Measurements from ENCODE around the gene GNG10.
A peak's percentile ranks its signal among the peaks of the same experiment; 100 is the strongest.
"Not testable (repeated sequence)": the region's sequence is repeated elsewhere in the genome, so short reads cannot be mapped to it uniquely, and the experiment has no call there.

Gene GNG10

GRCh38 chr9:111661150-111661801 lies at the start of gene GNG10:
GNG10 (plus strand) TSS chr9:111661605; CDS start chr9:111661635, 30 bp downstream.
- no peaks in the 10 kb centered on the region for H3K36me3 ChIP-seq (ENCODE audit: insufficient read depth, low read length)
- H3K9me3 ChIP-seq (ENCODE audit: control insufficient read depth, insufficient read depth, low read length): no peaks in the 10 kb centered on the region
- peak within 1 kb of the TSS; percentile 67 for H3K9ac ChIP-seq (ENCODE audit: low read depth, low read length)
- peaks cover 7% of the 10 kb centered on the region; the same call in 1 of the 2 replicates for H3K4me1 ChIP-seq (ENCODE audit: insufficient read depth, low read length)

- Histone ChIP-seq H3K36me3 (ENCODE audit: insufficient read depth, low read length) (no peaks in the 10 kb centered on the region), H3K4me1 (ENCODE audit: insufficient read depth, low read length) (no peaks in the 10 kb centered on the region), H3K9ac (ENCODE audit: low read depth, low read length) (no peak overlapping the region), H3K9me3 (ENCODE audit: control insufficient read depth, insufficient read depth, low read length) (no peaks in the 10 kb centered on the region)
Measured at GRCh38 chr9:111613436-111614040, 47.9 kb upstream of the GNG10 start.

GRCh38 chr9:111615928-111616327 lies 45.5 kb upstream of the GNG10 start:
- Histone ChIP-seq H3K9me3 (ENCODE audit: control insufficient read depth, insufficient read depth, low read length) (no peaks in the 10 kb centered on the region; the same call in 1 of the 2 replicates), H3K9ac (ENCODE audit: low read depth, low read length) (no peak overlapping the region), H3K36me3 (ENCODE audit: insufficient read depth, low read length) (no peaks in the 10 kb centered on the region), H3K4me1 (ENCODE audit: insufficient read depth, low read length) (no peaks in the 10 kb centered on the region)

GRCh38 chr9:111617349-111617748 lies 44.1 kb upstream of the GNG10 start:
- H3K9ac ChIP-seq (ENCODE audit: low read depth, low read length); H3K36me3 ChIP-seq (ENCODE audit: insufficient read depth, low read length); H3K9me3 ChIP-seq (ENCODE audit: control insufficient read depth, insufficient read depth, low read length); H3K4me1 ChIP-seq (ENCODE audit: insufficient read depth, low read length): not testable (repeated sequence)

GRCh38 chr9:111621895-111622480 lies 39.4 kb upstream of the GNG10 start:
- Histone ChIP-seq H3K36me3 (ENCODE audit: insufficient read depth, low read length) (no peaks in the 10 kb centered on the region), H3K4me1 (ENCODE audit: insufficient read depth, low read length) (no peaks in the 10 kb centered on the region), H3K9me3 (ENCODE audit: control insufficient read depth, insufficient read depth, low read length) (no peaks in the 10 kb centered on the region; the same call in 1 of the 2 replicates), H3K9ac (ENCODE audit: low read depth, low read length) (no peak overlapping the region)

- no peaks in the 10 kb centered on the region for H3K36me3 ChIP-seq (ENCODE audit: insufficient read depth, low read length)
- H3K9ac ChIP-seq (ENCODE audit: low read depth, low read length): no peak overlapping the region
- no peaks in the 10 kb centered on the region; the same call in 1 of the 2 replicates for H3K9me3 ChIP-seq (ENCODE audit: control insufficient read depth, insufficient read depth, low read length)
- H3K4me1 ChIP-seq (ENCODE audit: insufficient read depth, low read length): peaks cover 3% of the 10 kb centered on the region; the same call in 1 of the 2 replicates
Measured at GRCh38 chr9:111622626-111623025, 38.8 kb upstream of the GNG10 start.

GRCh38 chr9:111627260-111627963 lies 34.0 kb upstream of the GNG10 start:
- H3K9ac ChIP-seq (ENCODE audit: low read depth, low read length): no peak overlapping the region
- H3K9me3 ChIP-seq (ENCODE audit: control insufficient read depth, insufficient read depth, low read length): no peaks in the 10 kb centered on the region
- peaks cover 9% of the 10 kb centered on the region for H3K4me1 ChIP-seq (ENCODE audit: insufficient read depth, low read length)
- no peaks in the 10 kb centered on the region for H3K36me3 ChIP-seq (ENCODE audit: insufficient read depth, low read length)

GRCh38 chr9:111628411-111628810 lies 33.0 kb upstream of the GNG10 start:
- no peaks in the 10 kb centered on the region for H3K9me3 ChIP-seq (ENCODE audit: control insufficient read depth, insufficient read depth, low read length)
- H3K9ac ChIP-seq (ENCODE audit: low read depth, low read length): no peak overlapping the region
- peaks cover 14% of the 10 kb centered on the region for H3K4me1 ChIP-seq (ENCODE audit: insufficient read depth, low read length)
- H3K36me3 ChIP-seq (ENCODE audit: insufficient read depth, low read length): no peaks in the 10 kb centered on the region

GRCh38 chr9:111630182-111630963 lies 31.0 kb upstream of the GNG10 start:
- H3K9me3 ChIP-seq (ENCODE audit: control insufficient read depth, insufficient read depth, low read length): no peaks in the 10 kb centered on the region
- H3K4me1 ChIP-seq (ENCODE audit: insufficient read depth, low read length): peaks cover 14% of the 10 kb centered on the region
- no peaks in the 10 kb centered on the region for H3K36me3 ChIP-seq (ENCODE audit: insufficient read depth, low read length)
- peak overlapping the region; percentile 83 for H3K9ac ChIP-seq (ENCODE audit: low read depth, low read length)

- peaks cover 14% of the 10 kb centered on the region for H3K4me1 ChIP-seq (ENCODE audit: insufficient read depth, low read length)
- peak overlapping the region; percentile 83 for H3K9ac ChIP-seq (ENCODE audit: low read depth, low read length)
- no peaks in the 10 kb centered on the region for H3K36me3 ChIP-seq (ENCODE audit: insufficient read depth, low read length)
- H3K9me3 ChIP-seq (ENCODE audit: control insufficient read depth, insufficient read depth, low read length): no peaks in the 10 kb centered on the region
Measured at GRCh38 chr9:111630964-111631213, 30.5 kb upstream of the GNG10 start.

GRCh38 chr9:111631214-111631971 lies 30.0 kb upstream of the GNG10 start, which contains the start of gene DNAJC25:
DNAJC25 (plus strand) TSS chr9:111631334; CDS start chr9:111631408, 74 bp downstream.
- H3K4me1 ChIP-seq (ENCODE audit: insufficient read depth, low read length): peaks cover 14% of the 10 kb centered on the region
- H3K9me3 ChIP-seq (ENCODE audit: control insufficient read depth, insufficient read depth, low read length): no peaks in the 10 kb centered on the region
- no peaks in the 10 kb centered on the region for H3K36me3 ChIP-seq (ENCODE audit: insufficient read depth, low read length)
- peak within 1 kb of the TSS; percentile 83 for H3K9ac ChIP-seq (ENCODE audit: low read depth, low read length)

- Histone ChIP-seq H3K9ac (ENCODE audit: low read depth, low read length) (peak overlapping the region; percentile 83), H3K4me1 (ENCODE audit: insufficient read depth, low read length) (peaks cover 14% of the 10 kb centered on the region), H3K9me3 (ENCODE audit: control insufficient read depth, insufficient read depth, low read length) (no peaks in the 10 kb centered on the region), H3K36me3 (ENCODE audit: insufficient read depth, low read length) (no peaks in the 10 kb centered on the region)
Measured at GRCh38 chr9:111632060-111632459, 29.3 kb upstream of the GNG10 start.

GRCh38 chr9:111632695-111633388 lies 28.6 kb upstream of the GNG10 start:
- Histone ChIP-seq H3K4me1 (ENCODE audit: insufficient read depth, low read length) (peaks cover 10% of the 10 kb centered on the region), H3K9ac (ENCODE audit: low read depth, low read length) (peak overlapping the region; percentile 83; the same call in 1 of the 2 replicates), H3K9me3 (ENCODE audit: control insufficient read depth, insufficient read depth, low read length) (no peaks in the 10 kb centered on the region), H3K36me3 (ENCODE audit: insufficient read depth, low read length) (no peaks in the 10 kb centered on the region)
